Right ventricle myocardium superior (tissue), 1 donor: Measurements from ENCODE around the gene ZNF268. TPM values are rescaled to one million over a fixed set of nuclear protein-coding genes. Genes with fewer than 3 reads are reported as not detected.
"Not testable (repeated sequence)": the region's sequence is repeated elsewhere in the genome, so short reads cannot be mapped to it uniquely, and the experiment has no call there.

Experiments
- ATAC-seq: fragments of 200-7000 bp; cut with Tn5 transposase; one replicate; pipeline ENCODE4 v1.9.1; 2020; ENCODE audit warnings: mild to moderate bottlenecking; ENCODE audit not compliant: poor library complexity
- DNase-seq: peaks from one replicate; pipeline ENCODE4 v3.0.0-alpha.2; 2020
- intact Hi-C: fragments of 100-400 bp; cut with DNase I; formaldehyde crosslinking; loops from one replicate; pipeline ENCODE4 v1.11.2; 2022
- total RNA-seq: library from RNA; stranded (reverse); fragmentation: NEBNext Ultra II Directional; extraction: Animal tissue kit (Norgen Biotek cat#: 25700); gene quantifications from one replicate; pipeline ENCODE4 v1.2.1, GENCODE V29; 2021
- donor health status: DM: no; HTN: yes; CAD: no; lungs with severe emphysema.

Gene ZNF268
- total RNA-seq, 1 donor from 2014 or later: 7.6 TPM

GRCh38 chr12:133222211-133222610 lies 40.9 kb downstream of the ZNF268 start:
- no peak for ATAC-seq
- intact Hi-C loops: no loop called here

GRCh38 chr12:133225527-133225926 lies 44.2 kb downstream of the ZNF268 start:
- intact Hi-C loops: no loop called here
- ATAC-seq: no peak
- DNase-seq: no peak

More at GRCh38 chr12:133222211-133222610, 40.9 kb downstream of the ZNF268 start:
- DNase-seq: no peak

- intact Hi-C loops: no loop called here
- DNase-seq: no peak
- ATAC-seq: no peak
These were observed 45.4 kb downstream of the ZNF268 start for GRCh38 chr12:133226690-133227089.

GRCh38 chr12:133227281-133227852 lies 46.1 kb downstream of the ZNF268 start:
- DNase-seq (no peak), ATAC-seq (no peak)
- intact Hi-C loops: no loop called here

- ATAC-seq (no peak), DNase-seq (no peak)
- intact Hi-C loops: no loop called here
These were observed 49.7 kb downstream of the ZNF268 start for GRCh38 chr12:133231001-133231400.

GRCh38 chr12:133233006-133233405 lies 51.7 kb downstream of the ZNF268 start:
- intact Hi-C loops: no loop called here
- DNase-seq (no peak), ATAC-seq (no peak)

GRCh38 chr12:133233993-133234564 lies 52.8 kb downstream of the ZNF268 start:
- no peak for DNase-seq
- intact Hi-C loops: no loop called here
- ATAC-seq: no peak

GRCh38 chr12:133234971-133235370 lies 53.7 kb downstream of the ZNF268 start:
- ATAC-seq: no peak
- DNase-seq: no peak
- intact Hi-C loops: no loop called here

- intact Hi-C loops: no loop called here
- ATAC-seq: no peak
These were observed 54.3 kb downstream of the ZNF268 start, which contains the start of gene ANHX for GRCh38 chr12:133235401-133236112. Gene ANHX, minus strand, starts transcription at chr12:133235877. Its CDS starts 1,521 bp downstream, at chr12:133234356.

GRCh38 chr12:133236144-133236543 lies 54.8 kb downstream of the ZNF268 start:
- DNase-seq: no peak
- ATAC-seq: no peak
- intact Hi-C loops: no loop called here

More at GRCh38 chr12:133235401-133236112, 54.3 kb downstream of the ZNF268 start, which contains the start of gene ANHX:
- DNase-seq: no peak

GRCh38 chr12:133236556-133236955 lies 55.3 kb downstream of the ZNF268 start:
- DNase-seq (no peak), ATAC-seq (no peak)
- intact Hi-C loops: no loop called here

GRCh38 chr12:133251732-133252131 lies 70.4 kb downstream of the ZNF268 start:
- intact Hi-C loops: no loop called here
- ATAC-seq: no peak
- no peak for DNase-seq

GRCh38 chr12:133255833-133256232 lies 74.5 kb downstream of the ZNF268 start:
- DNase-seq, ATAC-seq, intact Hi-C loops: not testable (repeated sequence)

GRCh38 chr12:133256321-133256720 lies 75.0 kb downstream of the ZNF268 start:
- no peak for DNase-seq
- ATAC-seq: no peak
- intact Hi-C loops: no loop called here

GRCh38 chr12:133264173-133264572 lies 82.9 kb downstream of the ZNF268 start:
- intact Hi-C loops: no loop called here
- ATAC-seq: no peak
- no peak for DNase-seq

Other genes starting within 250 kb of the ZNF268 start
- 11.1 TPM for gene ZNF605, start 225.2 kb upstream of the ZNF268 start, total RNA-seq
- gene ZNF26, start 195.1 kb upstream of the ZNF268 start, total RNA-seq: 2.6 TPM
- gene ZNF84, start 144.0 kb upstream of the ZNF268 start, total RNA-seq: 16.9 TPM
- gene ZNF140, start 100.6 kb upstream of the ZNF268 start, total RNA-seq: 6.1 TPM
- 1.0 TPM for gene ZNF891, start 51.2 kb upstream of the ZNF268 start, total RNA-seq
- gene ZNF10, start 50.9 kb upstream of the ZNF268 start, total RNA-seq: 5.2 TPM
- not detected for gene ANHX, start 54.4 kb downstream of the ZNF268 start, total RNA-seq